Measurements from ENCODE around the gene TNNC1.

The TNNC1 gene

DNA sequence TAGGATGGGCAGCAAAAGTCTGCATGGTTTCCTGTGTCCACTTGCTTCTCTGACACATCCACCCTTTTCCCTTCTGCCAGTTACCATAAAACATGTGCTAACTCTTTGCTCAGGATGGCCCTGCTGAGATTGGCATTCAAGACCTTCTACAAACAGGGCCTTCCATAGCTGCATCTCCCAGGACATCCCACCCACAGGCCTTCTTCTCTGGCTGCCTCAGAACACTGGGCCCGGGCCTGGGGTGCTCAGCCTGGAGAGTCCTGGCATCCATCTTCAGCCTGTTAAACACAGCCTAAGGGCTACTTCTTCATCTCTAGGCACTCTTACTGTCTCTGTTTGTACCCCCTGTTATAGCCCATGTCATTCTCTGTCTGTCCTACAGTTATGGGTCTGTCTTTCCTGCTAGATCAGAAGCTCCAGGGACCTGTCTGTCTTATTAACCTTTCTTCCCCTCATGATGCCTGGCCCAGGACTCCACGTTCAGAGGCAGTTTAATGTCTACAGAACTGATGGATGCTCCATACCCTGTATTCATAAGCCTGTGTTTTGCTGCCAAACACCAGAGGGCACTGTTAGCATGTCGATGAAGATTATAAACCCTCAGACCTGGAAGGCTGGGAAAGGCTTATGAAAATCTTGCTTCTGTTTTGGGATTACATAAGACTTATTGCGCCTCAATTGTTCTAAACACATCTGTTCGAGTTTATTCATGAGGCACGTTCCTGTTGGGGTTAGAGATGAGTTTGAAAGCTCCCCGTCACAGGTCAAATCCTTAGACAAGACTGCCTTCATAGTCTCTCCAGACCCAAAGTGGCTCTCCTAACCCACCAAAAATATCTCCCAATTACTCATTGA is 25.5 kb downstream of the TNNC1 start:
- DNase-seq, result no peak

DNA sequence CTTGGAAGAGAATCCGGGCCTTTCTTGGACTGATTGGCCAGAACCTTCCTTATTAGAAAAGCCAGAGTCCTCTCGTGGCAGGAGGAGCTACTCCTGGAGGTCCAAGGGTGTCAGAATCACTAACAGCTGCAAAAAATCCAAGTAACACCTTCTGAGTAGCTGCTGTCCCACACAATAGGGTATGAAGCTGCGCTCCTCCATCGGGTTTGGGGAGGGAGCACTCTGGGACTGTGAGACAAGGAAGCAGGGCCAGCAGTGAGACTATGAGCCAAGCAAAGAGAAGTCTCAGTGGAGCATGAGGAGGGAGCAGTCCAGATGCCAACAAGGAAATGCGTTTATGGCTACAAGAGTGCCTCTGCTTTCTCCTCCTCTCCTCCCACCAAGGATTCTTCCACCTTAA is 30.7 kb downstream of the TNNC1 start:
- DNase-seq, result no peak

DNA sequence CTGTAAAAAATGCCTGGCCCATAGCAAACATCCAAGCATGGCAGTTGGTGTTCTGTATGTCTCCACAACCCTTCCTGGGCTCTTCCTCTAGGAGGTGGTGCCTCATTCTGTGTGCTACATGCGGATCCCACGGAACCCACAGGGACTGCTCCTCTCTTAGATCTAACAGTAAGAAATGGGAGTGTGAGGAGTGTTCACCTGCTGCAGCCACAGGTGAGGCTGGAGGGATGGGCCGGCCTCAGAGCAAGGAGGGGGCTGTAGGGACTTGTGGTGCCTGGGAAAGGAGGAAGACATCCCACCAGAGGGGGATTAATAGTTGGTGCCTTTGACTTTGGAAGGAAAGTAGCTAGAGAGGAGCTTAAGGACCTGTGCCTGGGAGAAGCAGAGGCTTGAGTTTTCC is 31.2 kb downstream of the TNNC1 start:
- no peak for DNase-seq

DNA sequence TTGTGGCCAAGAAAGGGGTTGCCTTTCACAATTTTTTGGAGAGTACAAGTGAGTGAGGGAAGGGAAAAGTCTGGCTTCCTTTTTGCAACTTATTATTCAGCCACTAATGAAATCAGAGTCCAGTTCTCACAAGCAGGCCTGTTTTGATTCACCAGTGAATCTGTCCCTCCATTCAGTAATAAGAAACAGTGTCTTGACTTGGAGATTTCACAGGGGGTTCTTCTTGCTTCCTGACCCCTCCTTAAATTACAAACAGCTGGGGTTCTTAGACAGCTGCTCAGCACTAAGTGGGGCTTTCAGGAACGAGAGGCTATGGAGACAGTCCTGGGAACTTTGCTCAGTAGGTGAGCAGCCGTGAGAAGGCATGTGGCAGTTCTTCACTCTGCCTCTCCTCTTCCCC is 33.5 kb downstream of the TNNC1 start:
- DNase-seq, result no peak

DNA sequence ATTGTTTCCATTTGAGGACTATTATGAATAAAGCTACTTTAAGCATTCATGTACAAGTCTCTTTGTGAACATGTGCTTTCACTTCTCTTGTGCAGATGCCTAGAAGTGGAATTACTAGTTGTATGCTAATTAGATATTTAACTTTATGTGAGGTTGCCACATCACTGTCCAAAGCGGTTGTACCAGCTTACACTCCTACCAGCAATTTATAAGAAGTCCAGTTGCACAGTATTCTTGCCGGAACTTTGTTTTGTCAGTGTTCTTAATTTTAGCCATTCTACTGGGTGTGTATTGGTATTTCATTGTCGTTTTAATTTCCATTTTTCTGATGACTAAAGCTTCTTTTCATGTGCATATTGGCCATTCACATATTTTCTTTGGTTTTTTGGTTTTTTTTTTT is 38.0 kb downstream of the TNNC1 start:
- no peak for DNase-seq

DNA sequence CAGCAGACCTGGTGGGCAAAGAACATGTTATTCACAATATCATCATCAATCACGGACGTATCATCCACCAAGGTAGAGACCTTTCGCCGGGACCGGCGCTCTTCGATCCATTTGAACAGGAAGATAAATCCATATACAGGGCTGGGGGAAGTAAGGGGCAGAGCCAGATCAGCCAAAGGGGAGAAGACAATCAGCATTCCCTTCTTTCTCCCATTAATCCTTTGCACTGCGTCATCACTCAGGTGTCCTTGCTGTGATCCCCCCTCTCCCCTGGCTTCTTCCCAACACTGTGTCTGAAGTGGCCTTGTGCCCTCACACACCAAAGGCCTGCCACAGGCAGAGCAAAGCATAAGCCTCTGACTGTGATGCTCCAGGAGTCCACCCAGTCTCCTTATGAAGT is 45.4 kb downstream of the TNNC1 start:
- DNase-seq, result no peak

DNA sequence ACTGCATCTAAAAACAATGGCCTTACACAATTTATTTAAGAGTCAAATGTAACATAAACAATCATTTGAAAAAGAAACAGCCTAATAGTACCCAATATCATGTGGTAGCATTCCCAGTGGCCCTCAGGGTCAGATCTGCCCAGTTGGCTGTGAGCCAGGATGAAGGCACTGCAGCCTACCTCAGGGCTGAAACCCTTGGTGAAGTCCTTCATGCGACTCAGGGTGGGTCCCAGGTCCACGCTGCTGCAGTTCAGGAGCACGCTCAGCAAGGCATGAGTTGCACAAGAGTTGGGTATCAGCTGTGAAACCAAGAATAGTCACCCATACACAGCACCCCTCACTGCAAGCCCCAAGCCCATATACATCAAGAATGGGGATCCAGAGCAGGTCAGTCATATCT is 46.1 kb downstream of the TNNC1 start:
- DNase-seq, result no peak

DNA sequence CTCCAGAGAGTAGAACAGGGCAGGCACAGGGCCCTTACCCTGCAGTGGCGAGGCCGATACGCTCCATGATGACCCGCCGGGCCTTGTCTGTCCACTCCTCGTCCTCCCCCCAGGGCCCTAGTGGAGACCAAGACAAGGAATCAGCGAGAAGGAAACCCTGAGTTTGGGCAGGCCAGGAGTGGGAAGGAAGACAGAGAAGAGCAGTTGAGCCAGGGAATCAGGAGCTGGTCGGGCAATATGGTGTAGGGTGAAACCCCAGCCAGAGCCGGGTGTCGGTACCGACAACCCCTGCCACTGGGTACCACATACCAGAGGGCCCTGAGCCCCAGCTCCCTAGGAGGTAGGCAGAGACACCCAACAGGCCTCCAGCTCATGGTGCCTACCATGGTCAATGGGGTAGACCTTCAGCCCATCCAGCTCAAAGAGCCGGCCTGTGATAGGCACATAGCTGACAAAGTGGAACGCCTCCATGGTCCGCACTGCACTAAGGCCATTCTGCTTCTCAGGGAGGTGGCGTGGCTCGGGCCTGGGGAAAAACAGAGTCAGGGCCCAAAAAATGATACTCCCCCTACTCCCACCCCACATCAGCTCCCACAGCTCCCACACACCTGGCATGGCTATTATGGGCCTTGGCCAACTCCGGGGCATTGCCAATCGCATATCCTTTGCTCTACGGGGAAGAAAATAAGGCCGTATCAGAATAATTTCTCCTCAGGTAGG is 46.9 kb downstream of the TNNC1 start:
- no peak for DNase-seq

DNA sequence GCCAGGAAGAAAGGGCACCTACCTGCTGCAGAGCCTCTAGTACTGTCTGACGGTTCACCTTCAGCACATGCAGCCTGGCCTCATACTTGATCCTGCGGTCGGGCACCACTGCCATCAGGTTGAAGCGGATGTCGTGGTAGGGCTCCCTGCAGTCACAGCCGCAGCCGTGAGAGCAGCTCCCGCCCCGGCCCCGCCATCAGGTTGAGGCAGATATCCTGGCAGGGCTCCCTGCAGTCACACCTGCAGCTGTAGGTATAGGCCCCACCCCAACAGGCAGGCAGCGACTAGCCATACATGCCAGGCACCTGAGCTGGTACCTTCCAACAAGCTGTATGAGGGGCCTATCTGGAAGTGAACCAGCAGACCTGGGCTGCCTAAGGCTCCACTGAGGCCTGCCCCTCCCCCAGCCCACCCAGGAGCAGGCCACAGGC is 47.6 kb downstream of the TNNC1 start:
- no peak for DNase-seq

DNA sequence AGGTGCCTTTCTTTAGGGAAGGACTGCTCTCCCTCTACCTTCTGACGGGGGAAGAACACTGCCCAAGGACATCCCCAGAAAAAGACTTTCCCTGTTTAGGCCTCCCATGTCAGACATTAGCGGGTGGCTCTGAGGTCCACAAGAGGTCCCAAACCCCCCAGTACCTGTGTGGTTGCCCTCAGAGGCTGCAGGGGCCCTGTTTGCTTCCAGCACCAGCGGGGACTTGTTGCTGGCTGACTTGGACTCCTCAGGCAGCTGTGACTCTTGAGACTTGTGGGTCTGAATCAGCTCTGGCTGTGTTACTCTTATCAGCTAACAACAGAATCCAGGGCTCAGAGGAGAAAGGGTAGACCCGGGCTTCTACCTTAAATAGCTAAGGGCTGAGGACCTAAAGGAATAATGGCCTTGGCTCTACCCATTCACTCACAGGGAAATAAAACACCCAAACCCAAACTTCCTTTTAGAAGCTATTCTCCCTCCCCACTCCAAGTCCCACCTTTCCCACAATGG is 48.2 kb downstream of the TNNC1 start:
- no peak for DNase-seq

DNA sequence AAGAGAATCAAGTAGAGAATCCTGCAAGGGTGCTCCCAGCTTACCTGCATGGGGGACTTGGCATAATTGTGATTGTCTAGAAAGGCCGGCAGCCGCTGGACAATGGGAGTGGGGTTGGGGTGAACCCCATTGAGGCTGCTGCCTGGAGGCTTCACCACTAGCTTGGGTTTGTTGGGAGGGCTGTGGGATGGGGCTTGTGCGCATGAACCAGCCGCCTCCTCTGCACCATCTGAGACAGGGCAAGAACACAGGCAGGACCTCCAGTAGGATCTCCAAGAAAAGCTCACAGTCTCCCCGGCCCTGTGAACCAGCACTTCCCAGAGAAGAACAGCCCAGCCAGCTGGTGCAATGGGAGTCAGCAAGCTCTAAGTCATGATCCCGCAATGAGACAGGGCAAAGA is 48.8 kb downstream of the TNNC1 start:
- DNase-seq, result no peak

DNA sequence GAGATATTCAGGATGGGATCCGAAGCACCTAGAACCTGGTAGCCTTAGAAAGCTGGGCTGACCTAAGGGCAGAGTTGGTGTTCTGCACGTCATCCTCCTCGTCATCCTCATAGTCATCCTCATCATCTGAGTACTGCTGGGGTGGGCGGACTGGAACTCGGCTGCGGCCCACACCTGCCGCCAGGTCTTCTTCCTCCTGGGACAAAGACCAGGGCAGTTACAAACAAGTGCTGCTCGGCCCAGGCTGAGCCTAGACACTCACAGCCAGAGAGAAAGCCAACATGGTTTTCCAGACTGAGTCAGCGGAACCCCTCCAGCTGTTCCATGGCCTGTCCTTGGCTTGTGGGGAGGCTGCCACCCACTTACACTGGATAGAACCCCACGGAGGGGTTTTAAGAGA is 49.5 kb downstream of the TNNC1 start:
- no peak for DNase-seq

DNA sequence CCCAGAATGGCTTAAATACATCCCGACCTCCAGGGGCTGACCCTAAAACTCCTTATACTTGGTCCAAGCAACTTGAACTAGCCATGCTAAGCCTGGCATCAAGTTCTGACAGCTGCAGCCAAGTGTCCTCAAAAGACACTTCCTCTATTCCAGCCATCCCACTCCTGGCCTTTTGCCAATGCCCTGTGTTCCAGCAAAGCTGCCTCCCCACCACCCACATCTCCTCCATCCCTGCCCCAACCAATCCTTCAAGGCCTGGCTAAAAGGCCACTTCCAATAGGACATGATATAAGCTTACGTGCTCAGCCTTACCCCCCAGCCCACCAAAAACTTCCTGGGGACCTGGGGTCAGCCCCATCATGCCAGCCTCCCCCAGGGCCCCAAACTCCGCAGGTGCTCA is 49.9 kb downstream of the TNNC1 start:
- no peak for DNase-seq

DNA sequence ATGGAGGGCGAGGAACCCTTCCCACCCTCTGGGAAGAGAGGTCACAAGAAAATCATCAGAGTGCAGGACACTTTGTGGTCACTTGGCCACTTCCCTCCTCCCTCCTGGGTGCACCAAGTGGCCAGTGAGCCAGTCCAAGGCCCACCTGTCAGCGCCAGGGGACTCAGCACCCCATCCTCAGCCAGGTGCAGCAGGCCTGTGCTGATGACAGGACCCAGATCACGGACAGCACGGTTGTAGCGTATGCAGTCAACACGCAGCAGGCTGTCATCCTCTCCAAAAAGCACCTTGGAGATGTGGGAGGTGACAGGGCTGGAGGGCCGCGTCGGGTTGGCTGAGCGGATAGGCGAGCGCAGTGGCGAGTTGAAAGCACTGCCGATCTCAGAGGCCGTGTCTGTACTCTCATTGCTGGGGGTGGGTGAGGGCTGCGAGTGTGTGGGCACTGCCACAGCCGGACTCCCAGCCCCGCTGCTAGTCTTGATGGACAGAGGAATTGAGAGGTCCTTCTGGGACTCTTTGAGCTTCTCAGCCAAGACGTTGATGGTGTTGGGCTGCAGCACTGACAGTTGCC is 50.5 kb downstream of the TNNC1 start:
- DNase-seq, result no peak

DNA sequence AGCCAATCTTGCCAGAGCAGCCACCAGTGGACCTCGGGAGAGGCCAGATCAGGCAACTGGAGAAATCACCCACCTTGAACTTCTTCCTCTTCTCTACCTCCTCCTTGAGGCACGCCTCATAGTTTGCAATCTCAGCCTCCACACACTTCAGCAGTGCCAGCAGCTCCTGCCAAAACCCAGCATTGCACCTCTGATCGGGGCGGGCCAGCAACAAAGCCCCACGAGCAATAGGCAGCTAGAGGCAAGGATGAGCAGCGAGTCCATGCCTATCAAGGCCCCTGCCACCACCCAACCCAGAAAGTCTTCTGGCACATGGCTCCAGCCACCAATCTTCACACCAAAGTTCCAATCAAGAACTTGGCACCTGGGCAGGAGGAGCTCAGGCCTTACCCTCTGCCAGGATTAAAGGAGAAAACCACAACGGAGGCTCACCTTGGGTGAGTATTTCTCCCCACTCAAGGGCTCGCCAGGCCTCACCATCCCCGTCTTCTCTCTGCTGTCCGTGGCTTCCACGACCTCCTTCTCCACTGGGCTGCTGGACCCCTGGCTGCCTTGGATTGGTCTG is 51.1 kb downstream of the TNNC1 start:
- DNase-seq, result no peak

DNA sequence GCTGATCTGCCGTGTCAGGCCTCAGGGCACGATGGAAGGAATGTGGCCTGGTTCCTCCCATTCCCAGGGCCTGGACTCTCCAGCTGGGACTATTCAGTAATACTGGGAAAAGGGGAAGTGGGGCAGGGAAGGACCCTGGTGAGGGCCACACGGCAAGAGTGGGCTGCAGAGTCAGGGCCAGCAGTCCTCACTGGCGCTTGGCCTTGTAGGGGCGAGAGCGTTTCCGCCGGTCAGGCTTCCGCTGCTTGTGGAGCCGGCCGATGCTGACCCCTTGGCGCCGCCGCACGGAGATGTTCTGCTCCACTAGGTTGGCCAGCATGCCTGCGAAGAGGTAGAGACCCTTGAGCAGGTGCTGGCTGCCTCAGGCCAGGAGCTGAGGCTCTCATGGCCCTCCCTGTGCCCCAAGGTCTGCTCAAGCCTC is 51.7 kb downstream of the TNNC1 start:
- DNase-seq, result no peak

DNA sequence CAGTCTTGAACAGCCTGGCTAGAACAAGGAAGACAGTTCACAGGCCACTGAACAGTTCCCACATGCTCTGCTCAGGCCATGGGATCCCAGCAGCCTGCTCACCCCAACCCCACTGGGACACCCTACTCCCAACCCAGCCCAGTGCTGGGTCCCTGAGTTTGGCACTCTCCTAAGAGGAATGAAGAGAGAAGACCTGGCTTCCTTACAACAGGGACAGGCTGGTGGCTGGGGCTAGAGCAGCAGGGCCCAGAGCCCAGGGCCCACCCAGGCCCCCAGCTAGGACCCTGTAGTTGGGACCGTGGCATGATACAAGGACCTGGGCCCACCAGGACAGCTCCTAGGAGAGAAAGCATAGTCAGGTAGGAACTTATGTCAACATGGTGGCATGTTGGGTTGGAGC is 52.3 kb downstream of the TNNC1 start:
- no peak for DNase-seq
